ENCODE measurements around the gene CFAP299.
"Not testable (repeated sequence)": the region's sequence is repeated elsewhere in the genome, so short reads cannot be mapped to it uniquely, and the experiment has no call there.

The CFAP299 gene

DNA sequence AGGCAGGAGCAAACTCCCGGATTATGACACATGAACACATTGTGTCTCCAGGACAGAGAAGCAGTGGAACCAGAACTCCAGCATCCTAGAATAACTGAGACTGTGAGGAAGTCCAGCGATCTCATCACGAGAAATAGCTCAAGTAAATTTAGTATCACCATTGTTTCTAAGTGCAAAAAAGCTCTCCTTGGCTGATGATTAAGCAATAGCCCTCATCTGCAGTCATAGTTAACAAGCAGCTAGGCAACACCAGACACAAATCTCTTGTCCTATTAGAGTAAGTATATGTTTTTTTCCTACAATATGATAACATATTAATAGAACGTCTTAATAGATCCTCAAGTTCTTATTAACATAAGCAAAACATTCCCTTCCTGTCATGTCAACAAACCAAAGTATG, 2.4 kb upstream of the CFAP299 start:
- no peak for DNase-seq

DNA sequence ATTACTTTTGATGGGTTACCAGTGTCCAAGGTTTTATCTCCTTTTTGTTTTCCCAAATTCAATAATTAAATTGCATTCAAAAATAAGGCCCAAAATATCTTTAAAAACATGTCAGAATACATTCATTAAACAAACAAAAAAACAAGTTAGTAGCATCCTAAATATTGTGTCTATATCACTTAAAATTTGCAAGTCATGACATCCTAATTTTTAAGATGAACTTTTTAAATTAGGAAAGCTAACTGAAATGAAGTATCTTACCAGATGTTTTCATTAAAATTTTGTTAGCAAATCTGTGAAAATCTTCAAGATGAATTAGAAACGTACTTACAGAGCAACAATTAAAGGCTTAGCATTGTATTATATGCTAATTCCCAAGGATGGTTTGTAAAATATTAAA, 962 bp upstream of the CFAP299 start:
- DNase-seq = no peak

DNA sequence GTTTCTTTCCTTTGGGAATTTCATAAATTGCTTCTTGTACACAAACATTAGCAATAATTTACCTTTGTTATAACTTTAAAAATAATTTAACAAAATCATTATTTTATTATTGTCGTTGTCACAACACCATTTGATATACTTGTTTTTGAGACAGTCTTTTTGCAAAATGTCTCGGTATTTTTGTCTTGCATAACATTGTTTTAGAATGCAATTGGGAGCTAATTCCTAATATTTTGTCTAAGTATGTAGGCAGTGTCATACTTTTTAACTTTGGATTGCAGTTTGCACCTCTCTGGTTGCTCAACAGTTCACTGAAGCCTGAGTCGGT, 340 bp upstream of the CFAP299 start:
- DNase-seq = no peak

DNA sequence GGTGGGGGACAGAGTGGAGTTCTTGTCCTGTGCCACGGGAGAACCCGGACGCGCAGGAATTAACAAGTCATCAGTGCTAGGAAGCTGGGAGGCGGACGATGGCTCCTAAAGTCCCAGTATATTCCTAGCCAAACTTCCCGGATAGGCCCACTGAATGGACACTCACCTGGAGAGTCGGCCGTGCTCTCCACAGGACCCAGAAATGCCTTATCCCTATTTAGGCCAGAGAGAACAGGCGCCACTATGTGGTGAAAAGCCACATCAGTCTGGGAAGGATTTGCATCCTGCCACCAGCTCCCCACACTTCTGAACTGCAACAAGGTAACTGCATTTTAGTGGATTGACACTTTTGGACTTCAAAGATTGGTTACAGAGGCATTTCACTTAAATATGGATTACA, 1.1 kb downstream of the CFAP299 start:
- no peak for DNase-seq

DNA sequence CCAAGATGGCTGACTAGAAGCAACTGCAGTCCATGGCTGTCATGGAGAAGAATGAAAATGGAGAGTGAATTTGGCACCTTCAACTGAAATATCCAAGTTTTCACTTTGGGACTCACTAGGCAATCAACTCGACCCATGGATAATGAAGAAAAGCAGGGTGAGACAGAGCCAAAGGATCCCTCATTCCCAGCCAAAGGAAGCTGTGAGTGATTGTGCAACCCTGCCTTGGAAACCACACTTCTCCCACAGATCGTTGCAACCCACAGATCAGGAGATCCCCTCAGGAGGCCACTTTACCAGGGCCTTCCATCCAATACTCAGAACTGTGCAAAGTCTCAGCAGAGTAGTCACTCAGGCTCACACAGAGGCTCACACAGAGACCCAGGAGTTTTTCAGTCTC, 4.5 kb downstream of the CFAP299 start:
- DNase-seq = no peak

DNA sequence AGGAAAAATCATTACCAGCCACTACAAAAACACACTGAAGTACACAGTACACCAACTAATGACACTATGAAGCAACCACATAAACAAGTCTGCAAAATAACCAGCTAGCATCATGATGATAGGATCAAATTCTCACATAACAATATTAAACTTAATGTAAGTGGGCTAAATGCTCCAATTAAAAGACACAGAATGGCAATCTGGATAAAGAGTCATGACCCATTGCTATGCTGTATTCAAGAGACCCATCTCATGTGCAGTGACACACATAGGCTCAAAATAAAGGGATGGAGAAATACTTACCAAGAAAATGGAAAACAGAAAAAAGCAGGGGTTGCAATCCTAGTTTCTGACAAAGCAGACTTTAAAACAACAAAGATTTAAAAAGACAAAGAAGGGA, 7.2 kb downstream of the CFAP299 start:
- not testable (repeated sequence) for DNase-seq

DNA sequence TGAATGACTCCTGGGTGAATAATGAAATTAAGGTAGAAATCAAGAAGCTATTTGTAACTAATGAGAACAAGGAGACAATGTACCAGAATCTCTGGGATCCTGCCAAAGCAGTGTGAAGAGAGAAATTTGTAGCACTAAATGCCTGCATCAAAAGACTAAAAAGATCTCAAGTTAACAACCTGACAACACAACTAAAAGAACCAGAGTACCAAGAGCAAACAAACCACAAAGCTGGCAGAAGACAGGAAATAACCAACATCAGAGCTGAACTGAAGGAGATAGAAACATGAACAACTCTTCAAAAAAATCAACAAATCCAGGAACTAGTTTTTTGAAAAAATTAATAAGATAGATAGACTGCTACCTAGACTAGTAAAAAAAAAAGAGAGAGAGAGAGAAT, 8.4 kb downstream of the CFAP299 start:
- no peak for DNase-seq

DNA sequence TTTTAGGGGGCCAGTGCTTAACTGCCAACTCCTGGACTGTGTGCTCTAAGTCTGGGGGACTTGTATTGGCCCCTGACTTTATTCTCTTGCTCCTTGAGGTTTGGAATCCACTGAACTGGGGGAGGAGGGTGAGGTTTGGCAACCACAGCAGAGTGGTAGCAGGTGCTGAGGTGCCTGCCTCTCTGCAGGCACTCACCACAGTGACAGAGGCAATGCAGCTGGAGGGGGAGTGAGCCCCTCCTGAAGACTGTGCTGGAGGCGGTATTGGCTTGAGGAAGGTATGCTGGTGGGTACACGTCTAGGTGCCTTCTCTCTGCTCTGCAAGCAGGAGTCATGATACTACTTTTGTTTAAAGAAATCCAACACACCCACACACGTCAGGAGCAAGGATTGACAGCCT, 24.6 kb downstream of the CFAP299 start:
- DNase-seq = no peak

DNA sequence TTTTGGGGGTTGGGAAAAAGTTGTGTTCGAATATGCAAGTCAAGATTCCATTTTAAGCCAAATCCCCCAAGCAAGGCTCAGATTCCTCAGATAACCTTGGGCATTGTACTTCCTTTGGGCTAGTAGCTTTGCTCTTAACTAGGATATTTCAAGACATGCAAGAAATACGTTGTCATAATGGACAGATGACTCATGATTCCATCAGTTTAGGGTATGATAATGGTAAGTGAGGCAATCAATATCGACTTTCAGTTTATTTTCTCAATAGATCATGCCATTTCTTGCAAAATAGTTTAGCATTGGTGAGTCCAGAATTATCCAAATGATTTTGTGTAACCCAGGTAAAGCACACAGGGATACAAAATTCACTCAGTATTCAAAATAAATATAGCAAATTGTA, 25.4 kb downstream of the CFAP299 start:
- no peak for DNase-seq

DNA sequence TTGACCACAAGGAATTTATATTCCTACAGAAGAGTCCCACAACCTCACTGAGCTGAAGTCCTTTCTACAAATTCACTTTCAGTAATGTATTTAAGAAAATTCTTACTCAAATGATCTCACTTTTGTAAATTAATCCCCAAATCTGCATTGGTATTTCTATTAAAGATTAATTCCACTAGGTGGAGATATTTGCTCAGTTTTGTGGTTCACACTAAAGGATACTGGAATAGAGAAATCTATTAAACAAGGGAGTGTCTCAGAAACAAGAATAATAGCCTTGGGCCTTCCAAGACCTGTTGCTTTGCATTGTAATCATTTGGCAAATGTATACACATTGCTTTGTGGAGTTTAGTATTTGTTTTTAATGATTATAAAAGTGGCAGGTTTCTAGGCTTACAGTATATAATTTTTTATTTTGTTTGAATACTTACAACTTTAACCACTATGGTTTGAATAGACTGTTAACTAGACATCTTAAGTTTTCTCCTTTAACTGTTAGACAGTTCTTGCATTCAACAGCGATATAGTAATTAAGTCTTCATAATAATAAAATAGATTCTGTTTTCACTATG, 25.9 kb downstream of the CFAP299 start:
- no peak for DNase-seq

DNA sequence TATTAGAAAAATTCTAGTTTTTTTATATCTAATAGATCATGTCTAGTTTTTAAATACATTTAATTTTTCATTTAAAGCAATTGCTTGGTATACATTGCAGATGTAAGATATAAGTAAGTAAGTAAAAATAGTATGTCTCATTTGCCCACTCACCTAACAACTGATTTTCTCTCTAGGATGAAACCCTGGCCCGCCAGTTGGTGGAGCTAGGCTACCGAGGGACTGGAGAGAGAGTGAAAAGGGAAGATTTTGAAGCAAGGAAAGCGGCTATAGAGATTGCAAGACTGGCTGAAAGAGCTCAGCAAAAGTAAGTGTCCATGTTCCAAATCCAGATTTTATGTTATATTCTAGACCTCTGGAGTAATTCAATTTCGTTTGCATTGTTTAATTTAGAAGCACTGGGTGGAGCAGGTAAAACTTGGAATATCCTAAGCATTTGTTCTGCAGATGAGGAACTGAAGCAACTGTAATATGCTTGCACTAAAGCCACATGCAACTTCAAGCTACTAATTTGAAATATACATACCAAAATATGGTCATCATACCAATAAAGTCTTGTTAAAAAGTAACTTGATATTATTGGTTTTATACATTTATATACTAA, 27.1 kb downstream of the CFAP299 start:
- no peak for DNase-seq

DNA sequence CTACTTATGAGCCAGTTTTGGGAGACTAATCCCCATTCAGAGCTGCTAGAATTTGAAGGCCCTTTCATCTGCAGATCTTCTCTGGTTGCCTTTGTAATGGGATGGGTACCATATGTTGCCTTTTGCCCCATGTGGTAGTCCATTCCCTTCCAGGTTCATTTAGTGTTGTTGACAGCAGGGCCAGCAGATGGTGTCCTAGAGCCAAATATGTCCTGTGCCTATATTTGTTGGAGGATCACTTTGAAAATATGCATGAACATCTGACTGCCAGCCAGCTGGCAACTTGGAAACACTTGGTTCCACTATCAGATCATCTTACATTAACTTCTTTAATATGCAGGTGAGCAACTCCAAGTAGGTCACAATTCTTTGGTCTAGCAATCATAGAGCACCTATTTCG, 30.4 kb downstream of the CFAP299 start:
- peak; percentile 73 for DNase-seq

DNA sequence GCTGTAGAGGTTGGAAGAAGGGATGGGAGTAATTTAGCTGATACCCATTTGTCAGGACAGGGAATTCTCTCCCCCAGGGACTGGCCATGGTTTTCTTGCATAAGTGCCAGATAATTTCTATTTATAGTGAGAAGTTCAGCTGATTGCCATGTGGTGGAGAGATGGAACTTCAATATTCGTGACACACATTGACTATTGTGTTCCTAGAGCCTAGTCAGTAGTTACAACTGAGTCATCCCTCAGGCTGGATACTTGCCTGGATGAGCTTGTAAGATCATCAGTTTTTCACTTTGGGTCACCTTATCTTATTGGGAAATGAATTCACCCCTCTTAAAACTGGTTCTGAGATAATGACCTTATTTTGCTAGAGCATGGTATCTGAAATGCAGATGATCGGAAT, 32.2 kb downstream of the CFAP299 start:
- no peak for DNase-seq

DNA sequence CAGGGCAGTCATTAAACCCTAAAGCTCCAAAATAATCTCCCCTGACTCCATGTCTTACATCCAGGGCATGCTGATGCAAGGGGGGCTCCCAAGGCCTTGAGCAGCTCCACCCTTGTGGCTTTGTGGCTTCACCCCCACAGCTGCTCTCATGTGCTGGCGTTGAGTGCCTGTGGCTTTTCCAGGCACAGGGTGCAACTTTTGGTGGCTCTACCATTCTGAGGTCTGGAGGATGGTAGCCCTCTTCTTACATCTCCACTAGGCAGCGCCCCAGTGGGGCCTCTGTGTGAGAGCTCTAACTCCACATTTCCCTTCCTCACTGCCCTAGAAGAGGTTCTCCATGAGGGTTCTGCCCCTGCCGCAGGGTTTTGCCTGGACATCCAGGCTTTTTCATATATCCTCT, 35.1 kb downstream of the CFAP299 start:
- no peak for DNase-seq

DNA sequence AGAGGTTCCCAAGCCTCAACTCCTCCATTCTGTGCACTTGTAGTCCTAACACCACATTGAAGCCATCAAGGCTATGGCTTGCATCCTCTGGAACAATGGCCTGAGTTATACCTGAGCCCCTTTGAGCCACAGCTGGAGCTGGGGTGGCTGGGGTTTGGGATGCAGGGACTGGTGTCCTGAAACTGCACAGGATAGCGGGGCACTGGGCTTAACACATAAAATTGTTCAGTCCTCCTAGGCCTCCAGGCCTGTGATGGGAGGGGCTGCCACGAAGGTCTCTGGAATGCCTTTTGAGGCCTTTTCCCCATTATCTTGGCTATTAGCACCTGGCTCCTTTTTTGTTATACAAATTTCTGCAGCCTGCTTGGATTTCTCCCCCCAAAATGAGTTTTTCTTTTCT, 35.5 kb downstream of the CFAP299 start:
- DNase-seq = no peak

DNA sequence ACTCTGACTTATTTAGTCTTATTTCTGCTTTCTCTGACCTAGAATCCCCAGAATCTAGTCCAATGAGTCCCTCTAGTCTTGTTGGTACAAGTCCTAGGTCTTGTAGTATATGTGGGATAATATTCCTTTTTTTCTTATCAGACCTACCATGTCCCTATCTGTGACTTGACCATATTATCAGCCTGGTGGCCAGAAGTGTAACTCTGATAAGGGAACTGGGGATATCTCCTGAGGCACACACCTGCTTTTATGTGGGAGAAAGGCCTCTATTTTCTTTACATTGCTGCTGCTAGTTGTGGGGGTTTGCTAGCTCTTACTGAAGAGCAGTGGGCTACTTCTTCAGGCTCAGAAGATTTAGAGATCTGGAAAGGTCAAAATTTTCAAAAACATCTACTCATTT, 38.6 kb downstream of the CFAP299 start:
- no peak for DNase-seq

DNA sequence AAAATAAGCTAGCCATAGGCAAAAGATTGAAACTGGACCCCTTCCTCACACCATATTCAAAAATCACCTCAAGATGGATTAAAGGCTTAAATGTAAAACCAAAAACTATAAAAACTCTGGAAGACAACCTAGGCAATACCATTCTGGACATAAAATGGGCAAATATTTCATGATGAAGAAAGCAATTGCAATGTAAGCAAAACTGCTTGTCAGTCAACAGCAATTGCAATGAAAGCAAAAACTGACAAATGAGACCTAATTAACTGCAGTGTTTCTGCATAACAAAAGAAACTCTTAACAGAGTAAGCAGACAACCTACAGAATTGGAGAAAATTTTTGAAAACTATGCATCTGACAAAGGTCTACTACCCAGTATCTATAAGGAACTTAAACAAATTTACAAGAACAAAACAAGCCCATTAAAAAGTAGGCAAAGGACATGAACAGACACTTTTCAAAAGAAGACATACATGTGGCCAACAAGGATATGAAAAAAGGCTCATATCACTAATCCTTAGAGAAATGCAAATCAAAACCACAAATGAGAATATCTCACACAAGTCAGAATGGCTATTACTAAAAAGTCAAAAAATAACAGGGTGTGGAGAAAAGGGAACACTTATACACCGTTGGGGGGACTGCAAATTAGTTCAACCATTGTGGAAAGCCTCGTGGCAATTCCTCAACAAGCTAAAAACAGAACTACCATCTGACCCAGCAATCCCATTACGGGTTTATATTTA, 46.7 kb downstream of the CFAP299 start:
- no peak for DNase-seq

DNA sequence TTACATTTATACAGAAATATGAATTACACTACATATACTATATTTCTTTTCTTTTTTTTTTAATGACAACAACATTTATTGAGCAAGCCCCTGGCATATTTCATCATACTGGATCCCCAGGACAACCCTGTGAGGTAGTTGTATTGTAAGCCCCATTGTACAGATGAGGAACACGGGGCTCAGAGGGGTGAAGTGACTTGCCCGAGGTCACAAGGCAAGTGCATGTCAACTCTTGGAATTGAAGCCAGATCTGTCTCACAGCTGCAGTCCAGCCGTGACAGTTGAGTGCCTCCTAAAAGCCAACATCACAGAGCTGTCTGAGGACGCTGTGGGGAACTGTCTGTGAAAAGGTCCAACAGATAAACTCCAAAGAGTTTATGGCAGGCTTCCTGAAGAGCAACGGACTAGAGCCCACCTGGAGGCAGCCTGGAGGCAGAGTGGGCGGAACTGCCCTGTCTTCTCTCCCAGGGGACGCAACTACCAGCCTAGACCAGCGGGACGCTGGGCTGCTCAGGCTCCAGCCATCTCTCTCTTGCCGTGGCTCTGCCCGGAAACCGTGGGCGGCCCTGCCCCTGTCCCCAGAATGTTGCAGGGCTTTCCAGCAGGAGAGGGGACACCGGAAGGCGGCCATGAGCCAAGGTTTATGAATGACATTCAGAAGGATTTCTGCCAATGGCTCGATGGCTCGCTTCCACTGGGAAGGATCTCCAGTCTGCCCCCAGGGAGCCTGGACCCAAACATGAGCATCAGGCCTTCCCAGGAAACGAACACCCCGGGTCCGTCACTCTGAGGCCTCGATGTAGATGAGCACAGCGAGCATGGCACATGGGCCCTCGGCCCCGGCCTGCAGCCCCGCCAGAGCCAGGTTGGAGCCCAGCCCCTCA, 50.1 kb downstream of the CFAP299 start:
- no peak for DNase-seq

DNA sequence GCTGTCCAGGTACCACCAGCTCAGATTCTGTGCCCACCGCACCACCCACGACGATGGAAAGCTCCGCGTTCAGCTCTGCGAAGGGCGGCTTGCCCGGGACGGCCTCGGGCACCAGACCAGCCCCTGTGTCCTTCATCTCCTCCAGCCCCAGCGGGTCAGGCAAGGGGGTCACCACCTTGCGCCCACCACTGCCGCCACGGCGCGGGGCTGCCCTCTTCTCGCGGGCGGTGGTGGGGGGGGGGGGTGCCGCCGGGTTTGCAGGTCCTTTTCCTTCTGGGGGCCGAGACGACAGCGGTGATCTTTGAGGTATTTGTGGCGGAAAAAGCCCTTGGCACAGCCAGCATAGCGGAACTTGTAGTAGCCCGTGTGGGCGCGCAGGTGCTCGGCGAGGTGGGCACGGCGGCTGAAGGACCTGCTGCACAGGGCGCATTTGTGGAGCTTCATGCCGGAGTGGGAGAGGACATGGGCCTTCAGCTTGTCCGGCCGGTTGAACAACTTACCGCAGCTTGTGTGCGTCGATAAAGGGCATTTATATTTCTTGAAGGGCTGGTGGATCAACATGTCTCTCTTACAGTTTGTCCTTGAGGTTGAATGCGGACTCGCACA, 50.9 kb downstream of the CFAP299 start:
- DNase-seq = no peak

DNA sequence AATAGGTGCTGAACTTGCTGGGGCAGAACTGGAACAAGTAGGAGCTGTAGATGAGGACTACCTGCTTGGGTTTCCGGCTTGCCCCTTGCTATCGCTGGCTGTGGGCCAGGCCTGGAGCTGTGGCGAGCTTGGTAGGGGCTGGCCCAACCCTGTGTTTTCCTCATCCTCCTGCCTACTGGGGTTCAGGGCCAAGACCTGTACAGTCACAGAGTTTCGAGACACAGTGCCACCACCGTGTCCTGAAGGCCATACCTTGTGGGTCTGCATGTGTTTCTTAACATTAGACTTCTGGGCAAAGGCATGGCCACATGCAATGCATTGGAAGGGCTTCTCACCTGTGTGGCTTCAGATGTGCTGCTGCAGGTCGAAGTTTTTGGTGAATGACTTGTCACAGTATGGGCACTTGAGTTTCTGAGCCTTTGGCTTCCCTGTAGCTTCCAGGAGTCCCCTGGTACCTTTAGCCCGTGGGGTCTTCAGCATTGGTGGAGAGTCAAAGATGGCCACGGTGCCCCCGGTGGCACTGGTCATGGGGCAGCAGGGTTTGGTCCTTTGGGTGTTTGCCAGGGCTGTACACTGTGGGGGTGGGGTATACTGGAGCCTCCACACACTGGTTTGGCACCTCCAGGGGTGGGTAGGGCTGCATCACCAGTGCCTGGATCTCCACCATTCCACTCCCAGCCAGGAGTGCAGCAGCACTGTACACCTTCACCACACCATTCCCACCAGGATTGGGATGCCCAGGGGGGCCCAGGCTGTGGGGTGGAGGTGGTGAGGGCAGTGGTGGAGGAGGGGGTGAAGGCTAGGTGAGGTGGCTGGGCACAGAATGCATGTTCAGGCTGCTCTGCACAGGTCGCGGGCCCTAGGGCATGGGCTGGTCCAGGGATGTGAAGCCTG, 52.1 kb downstream of the CFAP299 start:
- DNase-seq = no peak

DNA sequence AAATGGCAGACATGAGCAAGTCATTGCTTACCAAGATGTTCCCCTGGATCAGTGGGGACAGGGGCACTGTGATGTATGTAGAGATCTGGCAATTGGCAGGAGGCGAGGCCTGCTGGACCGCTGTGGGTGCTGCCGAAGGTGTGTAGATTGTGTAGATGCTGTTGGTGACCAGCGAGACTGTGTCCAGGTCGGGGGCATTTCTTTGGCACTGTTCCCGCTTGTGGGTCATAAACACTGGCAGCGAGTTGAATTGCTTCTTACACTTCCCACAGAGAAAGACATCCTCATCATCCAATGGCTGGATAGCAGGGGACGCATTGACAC, 52.7 kb downstream of the CFAP299 start:
- DNase-seq = no peak

DNA sequence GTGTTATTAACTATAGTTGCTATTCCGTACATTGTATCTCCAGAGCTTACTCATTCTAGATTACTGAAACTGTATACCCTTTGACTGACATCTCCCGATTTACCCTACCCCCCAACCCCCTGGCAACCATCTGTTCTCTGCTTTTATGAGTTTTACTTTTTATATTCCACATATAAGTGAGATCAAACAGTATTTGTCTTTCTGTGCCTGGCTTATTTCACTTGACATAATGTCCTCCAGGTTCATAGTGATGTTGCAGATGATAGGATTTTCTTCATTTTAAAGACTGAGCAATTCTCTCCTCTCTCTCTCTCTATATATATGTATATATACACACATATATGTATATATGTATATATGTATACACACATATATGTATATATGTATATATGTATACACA, 54.6 kb downstream of the CFAP299 start:
- no peak for DNase-seq
